Stimulated activated CD4-positive, alpha-beta T cell treated with anti-CD3 and anti-CD28 coated beads, Interleukin-4, amount 100 ng/mL, for 48 hours (primary cell): ENCODE results near the gene TRABD.

Source experiments
- DNase-seq, 2 donors: peaks; one replicate each; pipeline ENCODE4 v3.0.0-alpha.2; 2020; ENCODE audit warnings: low read depth in 2 of 2

TRABD gene

DNA sequence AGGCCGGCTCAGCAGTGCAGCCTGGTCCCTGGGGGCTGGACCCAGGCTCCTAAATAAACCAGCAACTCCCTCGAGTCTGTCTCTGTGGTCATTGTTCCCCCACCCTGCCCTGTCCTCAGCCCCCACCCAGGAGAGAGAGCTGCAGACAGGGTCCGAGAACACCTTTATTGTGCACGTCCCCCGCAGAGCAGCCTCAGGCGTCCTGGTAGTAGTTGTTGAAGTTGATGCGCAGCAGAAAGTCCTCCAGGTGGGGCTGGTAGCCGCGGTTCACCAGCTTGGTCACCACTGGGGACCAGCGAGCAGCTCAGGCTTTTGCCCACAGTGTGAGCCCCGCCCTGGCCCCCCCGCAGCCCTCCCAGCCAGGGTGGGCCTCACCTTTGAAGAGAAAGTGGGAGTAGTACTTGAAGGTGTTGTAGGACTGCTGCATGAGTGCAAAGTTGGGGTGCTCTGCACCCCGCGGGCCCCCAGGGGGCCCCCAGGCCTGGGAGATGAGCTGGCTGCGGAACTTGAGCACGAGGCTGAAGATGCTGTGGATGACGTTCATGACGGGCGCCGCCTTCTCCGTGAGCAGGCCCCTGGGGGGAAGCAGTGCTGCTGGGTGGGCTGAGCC, 31.9 kb downstream of the TRABD start:
- DNase-seq, result no peak

DNA sequence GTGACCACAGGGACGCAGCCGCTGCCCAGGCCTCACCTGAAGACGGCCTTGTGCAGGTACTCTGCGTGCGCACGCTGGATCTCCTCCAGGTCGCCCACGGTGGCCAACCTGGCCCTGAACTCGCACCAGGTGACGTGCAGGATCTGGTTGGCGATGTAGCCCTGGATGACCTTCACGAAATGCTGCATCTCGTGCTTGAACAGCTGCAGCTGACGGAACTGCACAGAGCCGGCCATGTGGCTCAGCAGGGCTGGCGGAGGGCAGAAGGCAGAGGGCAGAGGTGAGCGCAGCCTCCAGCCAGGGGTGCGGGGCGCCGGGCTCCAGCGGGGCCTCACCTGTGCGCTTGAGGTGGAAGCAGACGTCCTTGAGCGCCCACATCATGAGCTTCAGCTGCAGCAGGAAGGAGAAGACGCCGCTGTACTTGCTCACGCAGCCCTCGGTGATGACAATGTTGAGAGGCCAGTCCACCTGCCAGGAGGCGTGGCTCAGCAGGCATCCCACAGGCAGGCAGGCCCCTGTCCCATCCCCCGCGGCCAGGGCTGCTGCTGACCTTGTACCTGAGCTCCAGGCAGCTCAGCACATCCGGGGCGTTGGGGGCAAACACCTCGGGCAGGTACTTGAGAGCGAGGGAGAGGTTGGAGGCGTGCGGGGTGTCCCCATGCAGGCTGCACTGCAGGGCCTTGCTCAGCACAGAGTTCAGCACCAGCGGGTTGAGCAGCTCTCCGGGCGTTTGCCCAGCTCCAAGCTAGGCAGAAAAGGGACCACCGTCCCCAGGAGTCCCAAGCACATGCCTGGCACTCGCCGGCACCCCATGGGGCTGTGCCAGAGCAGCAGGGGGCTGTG, 32.7 kb downstream of the TRABD start:
- DNase-seq, result no peak

DNA sequence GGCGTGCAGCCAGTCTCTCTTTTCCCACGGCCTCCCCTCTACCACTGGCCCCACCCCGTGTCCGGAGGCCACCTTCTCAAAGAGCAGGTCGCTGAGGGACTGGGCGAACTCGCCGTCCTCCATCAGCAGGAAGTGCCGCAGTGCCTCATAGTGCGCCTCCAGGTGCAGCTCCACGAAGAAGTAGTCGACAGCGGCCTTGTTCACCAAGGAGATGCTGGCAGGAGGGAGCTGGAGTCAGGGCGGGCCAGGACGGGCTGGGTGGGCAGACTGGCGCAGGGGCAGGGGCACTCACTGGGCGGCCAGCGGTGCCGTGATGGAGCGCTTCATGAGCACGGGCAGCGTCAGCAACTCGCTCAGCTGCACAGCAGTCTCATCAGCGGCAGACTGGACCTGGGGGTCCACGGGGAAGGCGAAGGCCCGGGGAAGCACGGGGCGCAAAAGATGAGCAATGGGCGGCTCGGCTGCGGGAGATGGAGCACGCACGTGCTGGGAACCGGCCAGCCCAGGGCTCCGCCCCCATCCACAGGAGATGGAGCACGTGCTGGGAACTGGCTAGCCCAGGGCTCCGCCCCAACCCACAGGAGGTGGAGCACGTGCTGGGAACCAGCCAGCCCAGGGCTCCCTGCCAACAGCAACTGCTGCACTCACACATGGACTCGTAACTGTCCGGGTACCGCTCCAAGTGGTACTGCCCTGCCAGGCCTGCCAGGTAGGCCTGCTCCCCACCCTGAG, 33.4 kb downstream of the TRABD start:
- no peak for DNase-seq

DNA sequence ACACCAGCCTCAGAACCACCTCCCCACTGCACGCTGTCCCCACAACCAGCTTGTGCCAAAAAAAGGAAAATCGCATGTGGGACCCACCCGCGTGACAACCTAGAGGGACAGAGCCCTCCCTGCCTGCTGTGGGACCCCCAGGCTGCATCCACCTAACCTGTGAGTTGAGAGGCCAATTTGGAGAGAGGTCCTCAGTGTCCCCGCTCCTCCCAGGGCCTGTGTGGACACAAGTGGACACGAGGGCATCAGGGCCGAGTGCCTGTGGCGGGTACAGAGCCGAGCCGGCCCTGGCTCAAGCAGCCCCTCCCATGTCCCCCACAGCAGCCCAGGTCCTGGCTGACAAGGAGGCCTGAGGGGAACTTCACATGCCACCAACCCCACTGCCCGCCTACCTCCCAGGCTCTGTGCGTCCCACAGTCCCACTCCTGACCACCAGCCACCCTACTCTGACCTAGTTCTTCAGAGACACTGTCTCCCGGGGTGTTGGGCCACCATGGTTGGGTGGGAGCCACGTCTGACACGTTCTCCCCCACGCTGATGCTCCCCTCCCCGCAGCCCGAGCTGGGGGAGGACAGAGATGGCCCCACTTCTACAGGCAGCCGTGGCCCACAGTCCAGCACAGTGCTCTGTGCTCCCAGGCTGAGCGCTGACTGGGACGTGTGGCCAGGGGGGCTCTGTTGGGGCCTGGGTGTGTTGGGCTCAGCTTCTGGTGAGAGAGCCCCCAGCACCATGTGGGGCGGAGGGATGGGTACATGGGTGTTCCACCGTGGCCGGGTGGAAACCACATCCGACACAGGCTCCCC, 34.3 kb downstream of the TRABD start:
- DNase-seq, result no peak

DNA sequence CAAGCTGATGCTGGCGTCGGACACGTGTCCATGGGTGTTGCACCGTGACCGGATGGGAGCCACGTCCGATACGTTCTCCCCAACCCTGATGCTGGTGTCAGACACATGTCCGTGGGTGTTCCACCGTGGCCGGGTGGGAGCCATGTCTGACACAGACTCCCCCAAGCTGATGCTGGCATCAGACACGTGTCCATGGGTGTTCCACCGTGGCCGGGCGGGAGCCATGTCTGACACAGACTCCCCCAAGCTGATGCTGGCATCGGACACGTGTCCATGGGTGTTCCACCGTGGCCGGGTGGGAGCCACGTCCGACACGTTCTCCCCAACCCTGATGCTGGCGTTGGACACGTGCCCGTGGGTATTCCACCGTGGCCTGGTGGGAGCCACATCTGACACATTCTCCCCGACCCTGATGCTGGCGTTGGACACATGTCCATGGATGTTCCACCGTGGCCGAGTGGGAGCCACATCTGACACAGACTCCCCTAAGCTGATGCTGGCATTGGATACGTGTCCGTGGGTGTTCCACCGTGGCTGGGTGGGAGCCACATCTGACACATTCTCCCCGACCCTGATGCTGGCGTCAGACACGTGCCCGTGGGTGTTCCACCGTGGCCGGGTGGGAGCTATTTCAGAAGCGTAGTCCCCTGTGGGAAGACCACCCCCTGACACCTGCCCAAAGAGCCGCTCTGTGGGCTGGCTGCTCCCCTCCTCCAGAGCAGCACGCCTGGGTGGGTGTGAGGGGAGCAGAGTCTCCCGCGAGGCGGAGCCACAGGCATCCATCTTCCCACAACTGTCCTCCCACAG, 35.1 kb downstream of the TRABD start:
- DNase-seq, result no peak

DNA sequence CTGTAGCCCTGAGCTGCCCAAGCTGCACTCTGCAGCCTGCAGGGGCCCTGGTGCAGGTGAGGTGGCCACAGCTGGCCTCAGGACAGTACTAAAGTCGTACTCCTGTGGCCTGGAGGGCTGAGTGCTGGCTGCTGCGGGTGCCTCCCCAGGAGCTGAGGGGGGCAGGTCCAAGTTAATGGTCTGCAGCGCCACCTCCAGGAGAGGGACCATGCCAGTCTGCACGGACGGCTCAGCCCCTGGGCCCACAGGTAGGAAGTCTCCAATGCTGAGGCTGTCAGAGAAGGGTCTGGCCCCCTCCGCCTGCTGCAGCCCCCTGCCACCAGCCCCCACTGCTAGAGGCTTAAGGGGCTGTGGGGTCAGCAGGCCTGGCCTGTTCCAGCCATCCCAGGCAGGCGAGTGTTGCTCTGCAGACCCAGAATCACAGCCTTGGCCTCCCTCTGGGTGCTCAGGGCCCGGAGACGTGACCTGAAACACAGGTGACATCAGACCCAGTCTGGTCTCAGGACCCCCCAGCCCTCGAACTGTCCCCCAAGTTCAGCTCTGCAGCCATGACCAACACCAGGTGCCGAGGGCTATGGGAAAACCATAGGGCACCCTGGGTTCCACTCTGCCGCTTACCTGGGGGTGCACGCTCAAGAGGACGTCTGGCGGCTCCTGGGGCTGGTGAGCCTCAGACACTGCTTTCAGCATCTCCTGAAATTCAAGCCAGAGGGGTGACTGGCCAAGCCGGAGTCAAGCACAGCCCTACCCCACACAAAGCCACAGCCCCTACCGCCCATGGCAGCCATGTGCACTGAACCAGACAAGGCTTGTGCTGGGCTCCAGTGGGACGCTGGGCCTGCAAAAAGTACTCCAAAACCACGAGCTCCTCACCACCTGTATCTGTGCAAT, 35.9 kb downstream of the TRABD start:
- DNase-seq, result no peak

DNA sequence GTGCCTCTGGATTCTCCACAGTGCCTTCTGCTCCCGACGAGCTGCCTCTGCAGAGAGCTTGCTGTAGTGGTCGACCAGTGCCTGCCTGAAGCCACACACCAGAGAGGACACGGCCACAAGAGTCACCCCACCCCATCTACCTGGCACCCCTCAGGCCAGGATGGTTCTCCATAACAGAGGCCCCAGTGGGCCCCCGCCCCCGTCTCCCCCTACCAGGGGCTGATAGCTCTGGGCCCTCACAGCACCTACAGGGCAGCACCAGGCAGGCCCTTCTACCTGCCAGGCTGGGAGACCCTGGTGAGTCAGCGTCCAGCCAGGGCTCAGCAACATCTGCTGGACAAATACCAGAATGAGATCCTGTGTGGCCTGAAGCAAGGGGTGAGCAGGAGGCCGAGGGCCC, 36.8 kb downstream of the TRABD start:
- DNase-seq, result no peak

DNA sequence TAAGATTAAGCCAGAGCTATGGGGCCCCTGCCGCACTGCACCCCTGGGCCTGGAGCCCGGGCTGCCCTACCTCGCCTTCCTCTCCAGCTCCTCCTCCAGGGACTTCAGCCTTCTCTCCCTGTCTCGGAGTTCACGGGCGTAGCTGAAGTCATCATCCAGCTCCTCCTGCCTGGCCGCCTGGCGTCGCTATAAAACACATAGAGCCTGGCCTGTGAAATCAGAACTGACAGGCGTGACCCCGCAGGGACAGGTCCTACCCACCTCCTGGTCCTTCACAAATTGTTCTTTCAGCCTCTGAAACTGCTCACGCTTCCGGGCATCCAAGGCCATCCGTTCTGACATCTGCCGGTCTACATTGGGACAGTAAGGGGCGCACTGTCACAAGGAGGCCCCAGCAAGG, 38.4 kb downstream of the TRABD start:
- no peak for DNase-seq

DNA sequence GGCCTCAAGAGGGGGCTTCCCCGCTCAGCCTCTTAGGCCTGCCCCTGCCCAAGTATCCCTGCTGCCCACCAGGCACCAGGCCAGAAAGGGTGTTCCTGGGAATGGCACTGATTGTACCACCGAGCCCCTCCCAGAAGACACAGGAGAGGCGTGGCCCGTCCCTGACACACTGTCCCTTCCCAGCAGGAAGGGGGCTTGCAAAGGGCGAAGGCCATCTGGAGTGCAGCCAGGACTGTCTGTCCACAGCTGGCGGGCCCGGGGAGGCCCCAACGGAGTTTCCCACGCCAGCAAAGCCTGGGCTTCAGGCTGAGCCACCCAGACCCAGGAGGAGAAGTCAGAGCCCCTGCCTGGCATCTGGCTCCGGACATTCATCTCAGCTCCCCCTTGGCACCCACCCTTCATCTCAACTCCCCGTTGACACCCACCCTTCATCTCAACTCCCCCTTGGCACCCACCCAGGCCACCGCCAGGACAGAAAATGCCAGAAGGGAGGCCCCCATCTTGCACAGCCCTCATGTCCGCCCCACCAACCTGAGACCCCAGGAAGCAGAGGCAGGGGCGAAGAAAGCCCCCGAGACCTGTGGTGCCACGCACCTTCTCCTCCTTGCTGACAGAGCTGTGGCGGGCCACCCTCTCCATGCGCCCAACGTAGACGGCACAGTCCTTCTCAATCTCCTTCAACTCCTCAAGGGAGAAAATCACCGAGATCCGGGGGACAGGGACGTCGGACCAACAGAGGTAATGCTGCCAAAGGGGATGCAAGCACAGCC, 39.7 kb downstream of the TRABD start:
- no peak for DNase-seq

DNA sequence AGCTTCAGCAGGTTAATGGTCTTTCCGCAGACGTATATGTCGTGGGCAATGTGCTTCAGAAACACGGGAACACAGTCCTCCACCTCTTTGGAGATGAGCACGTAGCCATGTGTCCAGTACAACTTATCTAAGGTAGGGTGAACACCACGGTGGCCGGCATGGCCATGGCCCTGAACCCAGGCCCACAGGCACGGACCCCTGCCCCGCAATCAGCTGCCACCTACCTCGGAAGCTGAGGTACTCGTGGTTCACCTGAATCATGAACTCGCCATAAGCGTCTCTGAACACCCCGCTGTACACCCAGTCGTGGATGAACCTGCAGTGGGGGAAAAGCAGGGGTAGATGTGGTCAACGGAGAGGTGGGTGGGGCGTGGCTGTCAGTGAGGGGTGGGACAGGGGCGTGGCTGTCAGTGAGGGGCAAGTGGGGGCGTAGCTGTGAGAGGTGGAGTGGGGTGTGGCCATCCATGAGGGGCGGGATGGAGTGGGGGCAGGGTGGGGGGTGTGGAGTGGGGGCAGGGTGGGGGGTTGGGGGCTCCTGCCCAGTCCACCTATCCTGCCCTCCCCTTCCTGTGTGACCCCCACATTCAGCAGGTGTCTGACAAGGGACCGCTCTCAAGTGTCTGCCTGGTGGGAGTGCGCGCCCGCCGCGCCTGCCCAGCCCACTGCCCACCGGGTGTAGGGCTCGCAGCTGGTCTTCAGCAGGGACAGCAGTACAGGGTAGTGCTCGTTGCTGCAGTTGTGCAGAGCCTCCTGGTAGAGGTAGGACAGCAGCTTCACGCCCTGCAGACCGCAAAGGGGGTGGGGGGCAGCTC, 40.6 kb downstream of the TRABD start:
- DNase-seq, result no peak

DNA sequence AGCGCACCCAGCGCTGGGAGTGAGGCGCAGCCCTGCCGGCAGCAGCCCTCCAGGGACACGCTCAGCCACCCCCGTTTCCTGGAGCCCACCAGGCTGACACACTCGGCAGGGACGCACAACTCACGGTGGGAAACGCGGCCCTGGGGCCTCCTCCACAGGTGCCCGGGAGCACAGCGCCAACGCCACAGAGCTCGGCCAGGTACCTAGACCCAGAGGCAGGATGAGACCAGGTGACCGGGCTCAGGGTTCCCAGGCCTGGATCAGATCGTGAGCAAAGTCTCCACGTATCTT, 41.1 kb downstream of the TRABD start:
- no peak for DNase-seq

DNA sequence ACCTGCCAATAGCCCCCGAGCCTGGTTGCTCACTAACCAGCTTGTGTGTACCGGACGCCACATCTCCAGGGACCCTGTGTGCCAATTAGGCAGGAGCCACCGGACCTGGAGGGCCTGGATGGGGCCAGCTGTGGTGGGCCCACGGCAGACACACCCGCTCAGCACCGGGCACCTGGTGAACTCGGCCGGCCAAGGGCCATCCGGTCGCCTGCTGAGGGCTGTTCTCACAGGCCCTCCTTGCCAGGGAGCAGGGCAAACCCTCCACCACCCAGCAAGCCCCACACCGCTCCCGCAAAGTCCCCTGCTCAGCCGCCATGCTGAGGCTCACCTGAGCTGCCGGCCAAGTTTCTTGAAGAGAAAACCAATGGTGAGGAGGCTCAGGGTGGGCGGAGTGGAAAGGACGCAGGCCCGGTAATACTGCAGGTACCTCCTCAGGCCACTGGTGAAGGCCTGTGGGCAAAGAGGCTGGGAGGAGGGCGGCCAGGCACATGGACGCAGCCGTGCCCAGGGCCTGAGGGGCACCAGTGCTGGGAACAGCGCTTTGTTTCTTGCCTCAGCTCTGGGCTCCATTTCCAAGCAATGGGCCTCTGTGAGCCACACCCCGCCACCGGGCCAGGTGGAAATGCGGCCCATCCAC, 42.0 kb downstream of the TRABD start:
- DNase-seq, result no peak

DNA sequence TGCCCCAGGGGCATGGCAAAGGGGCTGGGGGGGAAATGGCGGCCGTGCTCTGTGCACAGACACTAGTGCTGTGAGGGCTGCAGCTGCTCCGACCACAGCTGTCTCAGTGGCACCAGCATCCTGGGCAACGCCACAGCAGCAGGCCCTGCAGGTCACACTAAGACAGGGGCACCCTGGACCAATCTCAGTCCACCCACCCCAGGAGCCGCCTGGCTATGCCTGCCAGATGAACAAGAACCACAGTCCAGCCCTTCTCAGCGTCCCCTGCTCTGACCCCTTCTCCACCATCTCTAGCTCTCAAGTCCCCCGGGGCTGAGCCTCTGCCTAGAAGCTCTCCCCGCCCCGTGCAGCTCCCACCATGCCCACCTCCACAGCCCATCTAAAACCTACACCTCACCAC, 42.7 kb downstream of the TRABD start:
- no peak for DNase-seq

DNA sequence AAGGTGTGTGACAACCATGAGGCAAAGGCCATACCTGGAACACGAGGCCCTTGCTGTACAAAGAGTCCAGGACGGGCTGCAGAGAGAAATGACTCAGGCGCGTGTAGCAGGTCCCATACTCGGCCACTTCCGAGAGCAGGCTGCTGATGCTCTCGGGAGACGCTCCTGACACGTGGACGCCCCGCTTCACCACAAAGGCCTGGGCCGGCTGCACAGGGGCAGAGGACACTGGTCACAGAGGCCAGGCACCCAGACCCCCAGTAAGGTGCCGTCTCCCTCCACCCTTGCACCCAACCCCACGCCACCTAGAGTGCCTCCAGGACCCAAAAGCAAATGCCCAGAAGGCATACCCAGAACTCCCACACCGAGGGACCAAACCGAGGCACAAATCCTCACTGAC, 43.7 kb downstream of the TRABD start:
- DNase-seq, result no peak

DNA sequence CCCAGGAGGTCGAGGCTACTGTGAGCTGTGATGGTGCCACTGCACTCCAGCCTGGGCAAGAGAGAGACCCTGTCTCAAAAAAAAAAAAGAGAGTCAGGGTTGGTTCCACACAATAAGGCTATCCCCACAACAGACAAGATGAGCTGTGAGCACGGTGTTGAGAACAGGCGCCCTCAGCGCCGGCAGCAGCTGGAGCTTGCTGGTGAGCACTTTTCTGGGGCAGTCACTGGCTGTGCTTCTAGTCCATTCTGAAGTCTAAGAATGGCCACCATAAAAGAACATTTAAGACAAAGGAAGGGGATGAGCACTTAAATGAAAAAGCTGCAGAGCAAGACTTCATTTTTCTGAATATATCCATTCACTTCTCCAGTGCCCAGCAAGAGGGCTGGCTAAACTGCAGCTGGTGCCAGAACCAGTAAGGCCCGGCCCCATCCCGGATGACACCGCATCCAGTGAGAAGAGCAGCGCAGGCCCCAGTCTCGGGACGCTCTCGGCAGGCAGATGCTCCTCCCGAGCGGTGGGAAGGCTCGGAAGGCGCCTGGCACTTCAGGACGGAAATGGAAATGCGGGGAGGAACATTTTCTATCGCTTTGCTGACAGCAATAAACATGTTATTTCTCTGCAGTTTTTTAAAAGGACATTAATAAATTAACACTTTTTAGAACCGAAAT, 46.9 kb downstream of the TRABD start:
- DNase-seq, result no peak

DNA sequence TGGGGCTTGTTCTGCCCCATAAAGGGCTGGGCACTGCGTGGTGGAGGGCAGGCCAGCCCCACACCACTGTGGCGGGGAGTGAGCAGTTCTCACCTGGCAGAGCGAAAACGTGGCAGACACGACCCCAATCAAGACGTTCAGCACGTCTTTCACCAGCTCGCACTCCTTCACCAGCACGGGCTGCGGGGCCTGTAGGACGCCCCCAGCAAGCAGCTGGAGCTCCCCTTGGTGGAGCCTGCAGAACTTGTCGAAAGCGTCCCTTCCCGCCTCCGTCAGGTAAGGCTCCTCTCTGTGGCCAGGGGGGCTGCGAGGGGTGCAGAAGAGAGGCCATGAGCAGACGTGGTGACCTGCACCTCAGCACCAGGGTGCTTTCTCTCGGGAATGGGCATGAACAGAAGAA, 47.5 kb downstream of the TRABD start:
- DNase-seq, result no peak

DNA sequence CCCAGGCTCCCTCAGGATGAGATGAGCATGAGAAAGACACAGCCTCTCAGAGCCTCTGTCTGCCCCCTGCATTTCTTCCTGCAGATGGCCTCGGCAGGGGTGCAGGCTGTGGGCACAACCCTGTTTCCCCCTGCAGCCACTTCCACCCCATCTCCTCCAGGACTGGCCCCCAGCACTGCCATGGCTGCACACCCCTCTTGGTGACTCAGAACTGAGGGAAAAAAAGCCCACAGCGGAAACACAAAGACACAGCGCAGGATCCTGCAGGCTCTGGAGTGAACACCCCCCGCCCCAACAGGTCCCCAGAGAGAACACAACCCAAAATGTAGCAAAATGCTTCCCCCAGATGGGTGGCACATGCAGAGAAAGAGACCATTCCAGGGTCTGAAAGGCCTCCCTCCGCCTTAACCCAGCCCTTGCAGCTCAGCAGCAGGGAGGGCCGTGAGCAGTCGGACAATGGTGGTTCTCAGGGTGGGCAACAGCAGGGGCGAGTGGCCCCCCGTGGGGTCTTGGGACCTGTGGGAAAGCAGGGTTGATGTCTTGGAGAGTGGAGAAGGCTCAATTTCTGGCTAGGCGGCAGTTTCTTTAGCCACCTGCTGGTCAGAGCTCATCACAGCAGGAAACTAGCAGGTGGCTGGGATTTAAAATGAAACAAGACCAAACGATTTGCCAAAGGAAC, 51.2 kb downstream of the TRABD start:
- DNase-seq, result no peak
